AG04450 (cell line): ENCODE data around the gene SERPINA3. TPM values are rescaled to one million over a fixed set of nuclear protein-coding genes. Genes with fewer than 3 reads are reported as not detected.

Experiments
- CTCF ChIA-PET: fragments of 300-600, 350-600 bp; formaldehyde crosslinking; extraction: SDS; loops from one replicate; lab custom pipeline; 2022; ENCODE audit warnings: antibody characterized with exemption, inconsistent platforms; lab: Charles Lee
- POLR2A ChIA-PET: fragments of 350-600 bp; formaldehyde crosslinking; extraction: SDS; loops from one replicate; lab custom pipeline; 2021; ENCODE audit warnings: antibody characterized with exemption, inconsistent platforms; lab: Yijun Ruan, JAX
- DNase-seq: peaks from one replicate; pipeline ENCODE4 v3.0.0-alpha.2; 2011; ENCODE audit warnings: low read depth, low spot score
- H3K27ac ChIP-seq: one replicate; pipeline ENCODE4 v1.5.1; 2012; ENCODE audit warnings: low read depth, low read length, control low read depth
- H3K27me3 ChIP-seq: one replicate; pipeline ENCODE4 v1.6.0; 2012; ENCODE audit warnings: low read length; ENCODE audit not compliant: control insufficient read depth, insufficient read depth
- H3K4me3 ChIP-seq: 2 replicates; pipeline ENCODE4 v1.5.1; 2011; ENCODE audit warnings: mild to moderate bottlenecking, low read depth, low read length, control low read depth
- H3K9me3 ChIP-seq: 2 replicates; pipeline ENCODE4 v1.5.1; 2012; ENCODE audit warnings: low read length; ENCODE audit not compliant: control insufficient read depth, insufficient read depth
- CTCF ChIP-seq: IDR thresholded peaks from 2 replicates; pipeline ENCODE4 v1.5.1; 2011; ENCODE audit warnings: low read depth, low read length, control low read depth, inconsistent platforms
- polyA plus RNA-seq: library from polyadenylated mRNA; depleted of rRNA; stranded (reverse); fragments of >200 nt; gene quantifications from 2 replicates; pipeline ENCODE4 v1.2.3, GENCODE V29; 2011

Gene SERPINA3
- polyA plus RNA-seq, 1 experiment: 1.8 TPM

DNA sequence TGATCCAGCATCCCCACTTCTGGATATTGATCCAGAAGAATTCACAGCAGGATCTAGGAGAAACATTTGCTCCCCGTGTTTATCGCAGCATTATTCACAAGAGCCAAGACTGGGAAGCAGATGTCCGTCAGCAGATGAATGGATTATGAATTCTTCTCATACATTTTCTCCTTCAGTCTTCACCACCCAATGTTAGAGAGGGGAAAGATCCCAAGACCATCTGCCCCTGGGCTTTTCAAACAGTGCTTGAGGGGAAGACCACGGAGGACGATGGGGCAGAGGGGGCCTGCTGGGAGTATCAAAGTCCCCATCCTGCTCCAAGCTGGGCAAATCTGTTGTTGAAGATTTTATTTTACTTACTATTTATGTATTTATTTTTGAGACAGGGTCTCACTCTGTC is 41.1 kb downstream of the SERPINA3 start:
- ChIA-PET POLR2A (no interaction called here), CTCF (no interaction called here)

GRCh38 chr14:94654071-94654861 is 42.1 kb downstream of the SERPINA3 start:
- DNase-seq: no peak
- H3K4me3 ChIP-seq: no peak overlapping the region
- ChIA-PET CTCF (interaction anchor here (0.8 kb wide), 1 partner anchor 105 kb away, joined by 6 read pairs; no protein-coding TSS in a partner anchor), POLR2A (no interaction called here)
- no peak overlapping the region for H3K27ac ChIP-seq
- peaks cover 6% of the 10 kb centered on the region for H3K9me3 ChIP-seq
- TF ChIP-seq CTCF: no peak
- H3K27me3 ChIP-seq: no peaks in the 10 kb centered on the region

More for the DNA sequence above, 41.1 kb downstream of the SERPINA3 start:
- no peak overlapping the region for H3K4me3 ChIP-seq
- TF ChIP-seq CTCF: no peak
- peaks cover 13% of the 10 kb centered on the region for H3K9me3 ChIP-seq
- H3K27ac ChIP-seq: no peak overlapping the region
- DNase-seq: no peak
- H3K27me3 ChIP-seq: no peaks in the 10 kb centered on the region

- POLR2A ChIA-PET: no interaction called here
- no peak for TF ChIP-seq CTCF
- no peak for DNase-seq
- Histone ChIP-seq H3K27me3 (no peaks in the 10 kb centered on the region), H3K4me3 (no peak overlapping the region), H3K9me3 (peaks cover 2% of the 10 kb centered on the region; the same call in 1 of the 2 replicates), H3K27ac (no peak overlapping the region)
- CTCF ChIA-PET: no interaction called here
Observed at GRCh38 chr14:94655169-94655710, 43.0 kb downstream of the SERPINA3 start.

DNA sequence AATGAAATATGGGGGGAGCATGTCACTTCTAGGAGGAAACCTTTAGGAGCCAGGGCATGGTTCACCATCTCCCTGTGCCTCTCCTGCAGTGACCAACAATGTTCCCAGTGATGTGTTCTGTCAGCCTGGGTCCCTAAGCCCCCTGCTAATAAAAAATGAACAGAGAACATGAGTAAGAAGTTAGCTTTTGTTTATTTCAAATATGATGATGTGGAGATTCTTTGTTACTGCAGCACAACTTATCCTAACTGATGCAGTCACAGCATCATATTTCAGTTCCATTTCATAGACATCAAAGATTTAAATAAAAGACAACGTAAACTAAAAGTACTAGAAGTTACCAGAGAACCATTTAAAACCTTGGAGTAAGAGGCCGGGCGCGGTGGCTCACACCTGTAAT is 43.9 kb downstream of the SERPINA3 start:
- H3K27me3 ChIP-seq: no peaks in the 10 kb centered on the region
- POLR2A ChIA-PET: no interaction called here

More for the DNA sequence above, 43.9 kb downstream of the SERPINA3 start:
- CTCF ChIA-PET: no interaction called here
- Histone ChIP-seq H3K27ac (no peak overlapping the region), H3K4me3 (no peak overlapping the region), H3K9me3 (no peaks in the 10 kb centered on the region; the same call in 1 of the 2 replicates)
- no peak for DNase-seq
- no peak for TF ChIP-seq CTCF
